ENCODE data around the gene PHLPP1.

The PHLPP1 gene

DNA sequence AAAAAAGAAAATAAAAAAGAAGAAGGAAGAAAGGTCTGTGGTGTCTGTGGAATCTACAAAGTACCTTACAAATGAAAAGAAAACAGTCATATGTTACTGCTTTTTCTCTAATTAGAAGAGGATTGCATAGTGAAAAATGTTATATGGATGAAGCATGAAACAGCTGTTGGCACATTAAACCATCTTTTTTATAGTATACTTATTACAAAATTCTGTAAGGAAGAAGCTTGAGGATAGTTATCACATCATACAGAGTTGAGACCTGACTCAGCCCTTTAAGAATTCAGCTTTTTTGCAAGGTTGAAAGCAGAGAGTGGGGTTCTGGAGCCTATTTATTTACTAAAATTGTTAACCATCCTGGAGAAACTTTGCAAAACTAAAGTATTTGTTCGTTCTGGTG, 222.7 kb downstream of the PHLPP1 start:
- no peaks in the 10 kb centered on the region for H4K20me1 ChIP-seq (ENCODE audit: insufficient read depth, low read length)
- TF ChIP-seq EZH2phosphoT487 (IDR thresholded peaks at IDR 0.05; ENCODE audit: low read depth), result no peak
- TF ChIP-seq, protein P1, sequence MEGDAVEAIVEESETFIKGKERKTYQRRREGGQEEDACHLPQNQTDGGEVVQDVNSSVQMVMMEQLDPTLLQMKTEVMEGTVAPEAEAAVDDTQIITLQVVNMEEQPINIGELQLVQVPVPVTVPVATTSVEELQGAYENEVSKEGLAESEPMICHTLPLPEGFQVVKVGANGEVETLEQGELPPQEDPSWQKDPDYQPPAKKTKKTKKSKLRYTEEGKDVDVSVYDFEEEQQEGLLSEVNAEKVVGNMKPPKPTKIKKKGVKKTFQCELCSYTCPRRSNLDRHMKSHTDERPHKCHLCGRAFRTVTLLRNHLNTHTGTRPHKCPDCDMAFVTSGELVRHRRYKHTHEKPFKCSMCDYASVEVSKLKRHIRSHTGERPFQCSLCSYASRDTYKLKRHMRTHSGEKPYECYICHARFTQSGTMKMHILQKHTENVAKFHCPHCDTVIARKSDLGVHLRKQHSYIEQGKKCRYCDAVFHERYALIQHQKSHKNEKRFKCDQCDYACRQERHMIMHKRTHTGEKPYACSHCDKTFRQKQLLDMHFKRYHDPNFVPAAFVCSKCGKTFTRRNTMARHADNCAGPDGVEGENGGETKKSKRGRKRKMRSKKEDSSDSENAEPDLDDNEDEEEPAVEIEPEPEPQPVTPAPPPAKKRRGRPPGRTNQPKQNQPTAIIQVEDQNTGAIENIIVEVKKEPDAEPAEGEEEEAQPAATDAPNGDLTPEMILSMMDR (IDR thresholded peaks at IDR 0.05; ENCODE audit: low read depth, low read length), result no peak
- H3K4me3 ChIP-seq (ENCODE audit: low read length), result no peak overlapping the region
- no peak overlapping the region for H3K9ac ChIP-seq (ENCODE audit: low read length)
- H3K9me3 ChIP-seq (ENCODE audit: insufficient read depth, low read length), result no peaks in the 10 kb centered on the region; the same call in 1 of the 2 replicates
- peaks cover 26% of the 10 kb centered on the region for H3K4me1 ChIP-seq (ENCODE audit: low read length)
- no peak overlapping the region for H3K27ac ChIP-seq (ENCODE audit: low read length)
- no peaks in the 10 kb centered on the region for H3K36me3 ChIP-seq (replicated peaks; ENCODE audit: low read depth, low read length)
- peak overlapping the region; percentile 49 for H3K4me2 ChIP-seq (ENCODE audit: low read length)
- H3K27me3 ChIP-seq (ENCODE audit: low read depth, low read length), result no peaks in the 10 kb centered on the region
- no peak overlapping the region for H2AFZ ChIP-seq (ENCODE audit: low read depth, low read length)
- no peaks in the 10 kb centered on the region for H3K79me2 ChIP-seq (ENCODE audit: low read length)

DNA sequence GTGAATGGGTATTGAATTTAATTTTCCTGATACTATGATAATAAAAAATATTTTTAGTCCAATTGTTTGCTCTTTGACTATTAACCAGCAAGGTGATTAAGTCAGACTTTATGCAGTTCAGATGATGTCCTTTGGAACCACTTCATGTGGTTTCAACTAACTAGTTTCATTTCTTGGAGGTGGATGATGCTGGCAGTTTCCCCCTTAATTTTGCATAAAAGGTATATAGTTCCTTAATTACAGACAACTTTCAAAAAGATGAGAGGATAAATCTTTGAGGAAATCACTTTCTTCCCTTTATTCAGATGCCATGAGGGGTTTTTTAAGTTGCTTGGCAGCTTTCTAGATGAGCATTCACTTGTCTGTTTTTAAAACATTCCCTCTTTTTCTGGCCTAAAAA, 223.1 kb downstream of the PHLPP1 start:
- H3K27ac ChIP-seq (ENCODE audit: low read length), result no peak overlapping the region
- no peak overlapping the region for H3K9ac ChIP-seq (ENCODE audit: low read length)
- TF ChIP-seq EZH2phosphoT487 (IDR thresholded peaks at IDR 0.05; ENCODE audit: low read depth), result no peak
- TF ChIP-seq, protein P1 (IDR thresholded peaks at IDR 0.05; ENCODE audit: low read depth, low read length), result no peak
- H3K36me3 ChIP-seq (replicated peaks; ENCODE audit: low read depth, low read length), result no peaks in the 10 kb centered on the region
- peaks cover 26% of the 10 kb centered on the region for H3K4me1 ChIP-seq (ENCODE audit: low read length)
- H3K79me2 ChIP-seq (ENCODE audit: low read length), result no peaks in the 10 kb centered on the region
- no peaks in the 10 kb centered on the region for H4K20me1 ChIP-seq (ENCODE audit: insufficient read depth, low read length)
- no peak overlapping the region for H2AFZ ChIP-seq (ENCODE audit: low read depth, low read length)
- H3K4me2 ChIP-seq (ENCODE audit: low read length), result peak overlapping the region; percentile 49
- no peaks in the 10 kb centered on the region; the same call in 1 of the 2 replicates for H3K9me3 ChIP-seq (ENCODE audit: insufficient read depth, low read length)
- no peaks in the 10 kb centered on the region for H3K27me3 ChIP-seq (ENCODE audit: low read depth, low read length)
- H3K4me3 ChIP-seq (ENCODE audit: low read length), result no peak overlapping the region

DNA sequence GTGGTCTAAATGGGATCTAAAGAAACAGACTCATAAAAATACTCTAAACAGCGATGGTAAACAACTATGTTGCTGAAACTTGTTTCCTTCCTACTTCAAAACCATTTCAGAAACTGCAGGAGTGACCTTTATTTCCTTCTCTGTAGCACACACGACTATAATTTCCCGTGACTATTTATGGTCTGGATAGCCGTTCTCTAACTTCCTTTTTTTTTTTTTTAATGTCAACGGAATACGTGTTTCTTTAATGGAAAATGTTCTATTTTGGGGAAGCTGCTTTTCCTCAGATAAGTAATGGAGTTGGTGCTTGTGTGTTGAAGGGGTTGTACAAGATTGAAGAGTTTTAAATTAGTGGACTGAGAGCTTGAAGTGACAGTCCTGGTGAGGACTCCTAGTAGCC, 224.1 kb downstream of the PHLPP1 start:
- Histone ChIP-seq H3K4me1 (ENCODE audit: low read length) (peaks cover 26% of the 10 kb centered on the region), H3K27me3 (ENCODE audit: low read depth, low read length) (no peaks in the 10 kb centered on the region), H2AFZ (ENCODE audit: low read depth, low read length) (no peak overlapping the region), H3K4me3 (ENCODE audit: low read length) (no peak overlapping the region), H3K9ac (ENCODE audit: low read length) (no peak overlapping the region), H3K9me3 (ENCODE audit: insufficient read depth, low read length) (no peaks in the 10 kb centered on the region), H3K36me3 (replicated peaks; ENCODE audit: low read depth, low read length) (no peaks in the 10 kb centered on the region), H3K79me2 (ENCODE audit: low read length) (no peaks in the 10 kb centered on the region), H3K4me2 (ENCODE audit: low read length) (peak overlapping the region; percentile 49), H3K27ac (ENCODE audit: low read length) (no peak overlapping the region), H4K20me1 (ENCODE audit: insufficient read depth, low read length) (no peaks in the 10 kb centered on the region)
- no peak for TF ChIP-seq EZH2phosphoT487 (IDR thresholded peaks at IDR 0.05; ENCODE audit: low read depth)

DNA sequence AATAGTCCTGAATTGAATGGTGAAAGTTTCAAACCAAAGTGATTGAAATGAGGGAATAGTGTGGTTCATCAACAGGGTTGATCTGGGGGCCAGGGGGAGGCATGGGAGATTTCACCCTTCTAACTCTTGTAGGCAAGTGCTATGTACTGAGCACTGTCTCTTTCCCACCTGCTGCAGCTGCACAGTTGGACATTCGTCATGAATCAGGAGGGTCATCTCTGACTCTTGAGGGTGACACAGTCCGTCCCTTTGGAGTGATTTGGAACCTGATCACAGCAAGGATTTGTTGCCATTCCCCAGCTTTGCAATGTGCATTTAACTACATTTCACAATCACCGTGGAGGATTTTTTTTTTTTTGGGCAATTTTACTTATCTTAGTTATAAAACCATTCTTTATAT, 224.6 kb downstream of the PHLPP1 start:
- Histone ChIP-seq H4K20me1 (ENCODE audit: insufficient read depth, low read length) (no peaks in the 10 kb centered on the region), H3K27me3 (ENCODE audit: low read depth, low read length) (no peaks in the 10 kb centered on the region), H3K4me3 (ENCODE audit: low read length) (no peak overlapping the region), H3K9ac (ENCODE audit: low read length) (no peak overlapping the region), H3K4me2 (ENCODE audit: low read length) (no peak overlapping the region), H3K36me3 (replicated peaks; ENCODE audit: low read depth, low read length) (no peaks in the 10 kb centered on the region), H3K9me3 (ENCODE audit: insufficient read depth, low read length) (no peaks in the 10 kb centered on the region), H3K4me1 (ENCODE audit: low read length) (peaks cover 26% of the 10 kb centered on the region), H2AFZ (ENCODE audit: low read depth, low read length) (no peak overlapping the region), H3K79me2 (ENCODE audit: low read length) (no peaks in the 10 kb centered on the region), H3K27ac (ENCODE audit: low read length) (no peak overlapping the region)
- TF ChIP-seq, protein P1 (IDR thresholded peaks at IDR 0.05; ENCODE audit: low read depth, low read length), result no peak
- no peak for TF ChIP-seq EZH2phosphoT487 (IDR thresholded peaks at IDR 0.05; ENCODE audit: low read depth)

DNA sequence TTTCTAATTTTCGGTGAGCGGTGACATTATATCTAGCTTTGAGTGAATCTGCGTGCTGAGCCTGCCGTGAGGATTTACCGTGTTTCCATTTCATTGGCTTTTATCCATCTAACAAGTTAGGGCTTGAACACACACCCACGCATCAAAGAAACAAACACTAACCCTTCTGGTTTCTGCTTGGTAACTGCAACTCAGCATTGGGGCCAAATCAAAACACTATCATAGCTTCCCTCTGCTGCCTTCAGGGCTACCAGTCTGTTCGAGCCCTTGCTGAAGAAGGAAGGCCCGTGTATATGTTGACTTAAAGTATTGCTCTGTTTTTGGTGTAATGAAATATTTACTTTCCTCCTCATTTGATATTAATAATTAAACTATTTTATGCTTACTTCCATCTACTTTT, 227.2 kb downstream of the PHLPP1 start:
- Histone ChIP-seq H3K4me2 (ENCODE audit: low read length) (no peak overlapping the region), H3K27me3 (ENCODE audit: low read depth, low read length) (no peaks in the 10 kb centered on the region), H3K4me1 (ENCODE audit: low read length) (peaks cover 23% of the 10 kb centered on the region), H3K4me3 (ENCODE audit: low read length) (no peak overlapping the region), H3K9ac (ENCODE audit: low read length) (no peak overlapping the region), H2AFZ (ENCODE audit: low read depth, low read length) (no peak overlapping the region), H3K36me3 (replicated peaks; ENCODE audit: low read depth, low read length) (peaks cover 6% of the 10 kb centered on the region), H3K9me3 (ENCODE audit: insufficient read depth, low read length) (no peaks in the 10 kb centered on the region), H4K20me1 (ENCODE audit: insufficient read depth, low read length) (no peaks in the 10 kb centered on the region), H3K27ac (ENCODE audit: low read length) (no peak overlapping the region), H3K79me2 (ENCODE audit: low read length) (no peaks in the 10 kb centered on the region)
- TF ChIP-seq, protein P1 (IDR thresholded peaks at IDR 0.05; ENCODE audit: low read depth, low read length), result no peak
- TF ChIP-seq EZH2phosphoT487 (IDR thresholded peaks at IDR 0.05; ENCODE audit: low read depth), result no peak
